IPS-NIHi11 (cell line): ENCODE results near the gene ATP8B2.

ENCODE experiments used
- DNase-seq: peaks from one replicate; pipeline ENCODE4 v3.0.0; 2012; ENCODE audit warnings: mixed read lengths, low spot score

Gene ATP8B2

GRCh38 chr1:154398678-154399077, 73.4 kb downstream of the ATP8B2 start:
- no peak for DNase-seq

- no peak for DNase-seq
Measured at GRCh38 chr1:154400381-154400801, 75.1 kb downstream of the ATP8B2 start.
